GM19238 (cell line): ENCODE measurements around the gene RPRD1B.
"Not testable (repeated sequence)": the region's sequence is repeated elsewhere in the genome, so short reads cannot be mapped to it uniquely, and the experiment has no call there.

ENCODE experiments used
- DNase-seq: peaks from one replicate; pipeline ENCODE4 v3.0.0; 2011; ENCODE audit warnings: low spot score; ENCODE audit not compliant: insufficient read length

The RPRD1B gene

DNA sequence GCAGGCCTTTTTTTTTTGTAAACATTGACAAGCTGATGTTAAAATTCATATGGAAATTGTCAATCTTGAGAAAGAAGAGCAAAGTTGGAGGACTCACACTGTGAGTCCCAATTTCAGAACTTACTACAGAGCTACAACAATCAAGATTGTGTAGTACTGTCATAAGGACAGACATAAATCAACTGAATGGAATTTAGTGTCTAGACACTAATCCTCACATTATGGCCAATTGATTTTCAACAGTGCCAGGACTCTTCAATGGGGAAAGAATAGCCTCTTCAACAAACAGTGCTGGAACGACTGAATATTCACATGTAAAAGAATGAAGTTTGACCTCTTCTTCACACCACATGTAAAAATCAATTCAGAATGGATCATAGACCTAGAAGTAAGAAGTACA, 70.7 kb downstream of the RPRD1B start:
- DNase-seq: no peak

DNA sequence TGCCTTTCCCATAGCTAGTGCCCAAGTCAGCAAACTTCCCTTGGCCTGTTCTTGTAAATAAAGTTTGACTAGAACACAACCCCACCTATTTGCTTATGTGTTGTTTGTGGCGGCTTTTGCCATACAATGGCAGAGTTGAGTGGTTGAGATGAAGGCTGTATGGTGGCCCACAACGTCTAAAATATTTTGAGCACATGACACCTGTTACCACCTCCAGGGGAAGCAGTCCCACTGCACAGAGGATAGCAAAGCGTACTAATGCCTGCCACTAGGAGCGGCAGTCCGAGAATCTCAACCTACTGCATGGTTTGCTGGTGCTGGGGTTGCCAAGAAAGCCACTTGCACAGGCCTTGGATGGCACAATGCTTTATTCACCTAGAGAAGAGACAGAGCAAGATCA, 72.9 kb downstream of the RPRD1B start:
- no peak for DNase-seq

DNA sequence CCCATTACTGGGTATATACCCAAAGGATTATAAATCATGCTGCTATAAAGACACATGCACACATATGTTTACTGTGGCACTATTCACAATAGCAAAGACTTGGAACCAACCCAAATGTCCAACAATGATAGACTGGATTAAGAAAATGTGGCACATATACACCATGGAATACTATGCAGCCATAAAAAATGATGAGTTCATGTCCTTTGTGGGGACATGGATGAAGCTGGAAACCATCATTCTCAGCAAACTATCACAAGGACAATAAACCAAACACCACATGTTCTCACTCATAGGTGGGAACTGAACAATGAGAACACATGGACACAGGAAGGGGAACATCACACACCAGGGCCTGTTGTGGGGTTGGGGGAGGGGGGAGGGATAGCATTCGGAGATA, 73.8 kb downstream of the RPRD1B start:
- not testable (repeated sequence) for DNase-seq

DNA sequence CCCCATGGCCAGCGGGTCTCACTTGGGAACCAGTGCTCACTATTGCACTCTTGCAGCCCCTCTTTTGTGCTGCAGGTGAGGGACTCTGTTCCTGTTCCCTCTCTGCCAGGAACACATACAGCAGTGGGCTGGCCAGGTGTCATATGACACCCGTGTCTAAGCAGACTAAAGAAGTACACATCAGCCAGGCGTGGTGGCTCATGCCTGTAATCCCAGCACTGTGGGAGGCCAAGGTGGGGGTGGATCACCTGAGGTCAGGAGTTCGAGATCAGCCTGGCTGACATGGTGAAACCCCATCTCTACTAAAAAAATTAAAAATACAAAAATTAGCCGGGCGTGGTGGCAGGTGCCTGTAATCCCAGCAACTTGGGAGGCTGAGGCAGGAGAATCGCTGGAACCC, 74.4 kb downstream of the RPRD1B start:
- DNase-seq: not testable (repeated sequence)

DNA sequence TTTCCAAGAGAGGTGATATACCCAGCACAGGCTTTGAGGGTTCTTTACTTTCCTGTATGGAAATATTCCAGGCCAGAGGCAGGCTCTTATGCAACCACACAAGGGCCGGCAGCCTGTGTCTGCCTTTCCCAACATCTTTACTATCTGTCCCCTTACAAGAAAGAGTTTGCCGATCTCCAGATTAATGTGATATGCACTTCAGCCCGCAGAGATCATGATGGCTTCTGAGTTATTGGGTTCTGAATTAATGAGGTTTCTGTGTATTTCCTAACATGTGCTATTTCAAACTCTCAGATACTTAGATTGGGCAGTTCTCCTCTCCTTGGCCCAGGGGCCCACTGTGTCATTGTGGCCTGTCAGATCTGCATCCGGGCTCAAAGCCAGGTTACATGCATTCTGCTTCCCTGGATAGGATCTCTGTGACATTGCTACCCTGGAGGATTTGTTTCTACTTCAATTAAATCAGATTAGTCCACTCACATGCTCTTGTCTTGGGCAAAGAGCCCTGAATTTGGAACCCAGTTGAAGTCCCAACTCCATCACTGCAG, 75.0 kb downstream of the RPRD1B start:
- no peak for DNase-seq

DNA sequence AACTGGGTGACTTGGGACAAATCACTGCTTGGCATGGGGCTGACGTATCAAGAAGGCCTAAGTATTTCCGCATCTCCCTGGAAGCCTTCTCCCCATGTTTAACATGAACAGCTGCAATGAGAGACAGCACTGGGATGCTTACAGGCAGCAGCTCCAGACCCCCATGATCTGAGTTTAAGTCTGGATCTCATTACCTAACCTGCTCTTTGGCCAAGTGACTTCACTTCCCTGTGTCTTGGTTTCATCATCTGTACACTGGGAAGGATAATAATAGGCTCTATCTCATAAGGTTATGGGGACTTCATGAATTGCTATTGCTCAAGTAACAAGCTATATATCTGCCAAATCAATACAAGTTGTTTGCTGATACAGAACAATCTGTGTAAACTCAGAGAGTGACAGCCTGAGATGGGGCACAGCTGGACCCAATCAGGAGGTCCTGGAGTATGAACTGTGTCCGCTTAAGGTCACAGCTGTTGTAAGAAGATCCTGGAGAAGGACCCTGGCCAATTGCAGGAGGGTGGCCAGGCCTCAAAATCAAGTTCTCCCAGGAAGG, 75.5 kb downstream of the RPRD1B start:
- no peak for DNase-seq

DNA sequence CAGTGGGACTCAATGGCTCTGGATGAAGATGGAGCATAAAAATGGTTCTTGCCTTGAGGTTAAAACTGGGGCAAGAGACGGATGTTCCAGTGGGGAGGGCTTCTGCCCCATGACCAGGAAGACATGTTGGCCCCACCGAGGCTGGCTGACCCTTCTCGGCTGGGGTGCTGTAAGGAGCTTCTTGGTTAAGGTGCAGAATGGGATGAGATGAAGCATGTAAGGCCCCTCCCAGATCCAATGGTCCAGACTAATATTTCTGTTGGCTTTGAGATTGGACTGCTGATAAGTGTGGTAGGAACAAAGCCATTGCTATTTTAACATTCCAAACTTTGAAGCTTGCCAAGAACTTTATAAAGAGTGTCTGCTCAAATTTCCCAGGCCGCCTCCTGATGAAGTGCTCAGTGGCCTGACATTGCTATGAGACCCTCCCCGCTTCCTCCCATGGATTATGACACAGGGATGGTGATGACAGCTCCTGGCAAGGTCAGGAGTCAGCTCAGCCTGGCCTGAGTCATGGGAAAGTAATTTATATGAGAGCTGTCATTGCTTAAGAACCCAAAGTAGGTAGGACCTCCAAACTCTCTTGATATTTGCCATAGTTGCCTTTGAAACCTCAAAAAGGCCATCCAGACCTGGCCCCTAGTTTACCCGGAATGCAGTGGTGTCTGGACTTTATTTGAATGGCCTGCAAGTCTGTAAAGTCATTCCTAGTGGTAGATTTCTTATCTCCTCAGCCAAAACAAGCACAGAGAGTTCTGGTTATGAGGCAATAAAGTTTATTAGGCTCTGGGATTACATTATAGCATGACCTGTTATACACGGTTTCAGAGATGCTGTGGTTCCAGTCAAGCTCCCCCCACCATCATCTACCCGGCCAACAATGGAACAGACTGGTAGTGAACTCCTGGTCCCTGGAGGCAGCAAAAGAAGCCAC, 76.3 kb downstream of the RPRD1B start:
- no peak for DNase-seq

DNA sequence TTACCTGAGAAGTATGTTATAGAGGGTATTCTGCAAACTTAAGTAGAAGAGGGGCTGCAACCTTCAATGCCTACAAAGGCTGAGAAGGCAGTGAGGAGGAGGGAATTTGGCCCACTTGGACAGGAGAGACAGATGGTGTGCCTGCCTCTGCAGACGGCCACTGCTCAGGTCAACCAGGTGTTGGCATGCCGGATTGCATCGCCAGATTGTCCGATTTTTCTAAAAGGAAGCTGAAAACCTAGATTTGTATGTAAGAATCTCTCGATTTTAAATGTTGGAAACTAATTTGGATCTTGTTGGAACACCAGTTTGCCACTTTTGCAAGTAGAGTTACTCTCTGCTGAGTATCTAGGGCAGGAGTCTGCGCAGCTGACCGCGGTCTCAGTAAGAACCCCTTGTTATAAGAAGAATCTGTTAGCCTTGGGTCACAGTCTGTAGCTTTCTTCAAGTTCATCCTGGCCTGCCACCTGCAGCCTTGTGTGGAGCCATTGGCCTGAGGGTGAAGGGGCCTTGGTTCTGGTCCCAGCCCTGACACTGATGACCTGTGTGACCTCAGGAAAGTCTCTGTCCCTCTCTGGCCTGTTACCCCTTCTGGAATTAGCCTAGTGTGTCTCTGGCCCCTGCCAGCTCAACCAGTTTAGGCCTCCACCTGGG, 77.1 kb downstream of the RPRD1B start:
- no peak for DNase-seq

DNA sequence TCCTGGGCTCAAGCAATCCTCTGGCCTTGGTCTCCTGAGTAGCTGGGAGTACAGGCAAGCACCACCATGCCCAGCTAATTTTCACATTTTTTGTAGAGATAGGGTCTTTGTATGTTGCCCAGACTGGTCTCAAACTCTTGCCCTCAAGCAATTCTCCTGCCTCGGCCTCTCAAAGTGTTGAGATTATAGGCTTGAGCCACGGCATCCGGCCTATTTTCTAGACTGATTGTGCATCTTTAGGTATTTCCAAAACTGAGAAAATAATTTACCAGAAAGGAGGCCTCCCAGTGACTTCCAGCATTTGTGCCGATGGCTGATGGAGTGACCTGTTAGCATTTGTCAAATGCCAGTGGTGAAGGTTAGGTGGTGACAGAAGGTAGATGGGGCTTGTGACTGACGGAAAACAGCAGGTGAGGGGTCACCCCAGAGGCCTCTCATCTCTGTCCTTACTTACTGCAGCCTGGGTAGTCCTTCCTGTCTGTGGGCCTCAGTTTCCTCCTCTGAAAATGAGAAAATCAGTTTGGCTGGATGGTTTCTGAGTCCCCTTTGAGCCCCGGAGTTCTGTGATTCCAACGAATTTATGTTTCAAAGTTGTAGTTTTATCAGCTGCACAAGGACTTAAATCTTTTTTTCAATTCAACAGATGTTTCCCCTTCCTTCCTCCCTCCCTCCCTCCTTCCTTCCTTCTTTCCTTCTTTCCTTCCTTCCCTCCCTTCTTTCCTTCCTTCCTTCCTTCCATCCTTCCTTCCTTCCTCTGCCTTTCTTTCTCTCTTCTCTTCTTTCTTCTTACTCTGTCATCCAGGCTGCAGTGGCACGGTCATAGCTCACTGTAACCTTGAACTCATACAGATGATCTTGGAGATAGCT, 78.1 kb downstream of the RPRD1B start:
- no peak for DNase-seq

DNA sequence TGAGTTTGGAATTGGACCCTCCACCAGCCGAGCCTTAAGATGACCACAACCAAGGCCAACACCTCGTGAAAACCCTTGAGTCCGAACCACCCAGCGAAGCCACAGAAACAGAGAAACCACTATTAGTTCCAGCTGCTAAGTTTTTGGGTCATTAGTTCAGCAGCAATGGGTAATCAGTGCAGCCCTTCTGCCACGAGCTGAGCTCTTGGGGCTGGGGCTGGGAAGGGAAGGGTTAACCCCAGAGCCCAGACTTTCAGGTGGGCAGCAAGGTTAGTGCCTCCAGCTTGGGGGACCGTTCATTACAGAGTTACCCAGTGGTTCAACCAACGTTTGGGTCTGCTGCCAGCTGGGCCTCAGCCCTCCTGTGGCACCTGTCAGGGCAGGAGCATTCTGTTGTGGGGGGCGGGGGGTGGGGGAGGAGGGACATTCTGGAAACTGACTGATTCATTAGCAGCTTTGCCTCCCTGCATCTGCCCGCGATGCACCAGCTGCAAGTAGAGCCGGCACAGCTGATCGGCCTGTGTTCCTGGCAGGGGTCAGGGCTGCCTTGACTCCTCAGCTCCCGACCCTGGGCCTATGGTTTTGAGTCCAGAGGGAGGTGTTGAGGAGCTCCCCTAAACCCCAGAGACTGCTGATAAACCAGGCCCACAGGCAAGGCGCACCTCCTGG, 78.8 kb downstream of the RPRD1B start:
- no peak for DNase-seq

DNA sequence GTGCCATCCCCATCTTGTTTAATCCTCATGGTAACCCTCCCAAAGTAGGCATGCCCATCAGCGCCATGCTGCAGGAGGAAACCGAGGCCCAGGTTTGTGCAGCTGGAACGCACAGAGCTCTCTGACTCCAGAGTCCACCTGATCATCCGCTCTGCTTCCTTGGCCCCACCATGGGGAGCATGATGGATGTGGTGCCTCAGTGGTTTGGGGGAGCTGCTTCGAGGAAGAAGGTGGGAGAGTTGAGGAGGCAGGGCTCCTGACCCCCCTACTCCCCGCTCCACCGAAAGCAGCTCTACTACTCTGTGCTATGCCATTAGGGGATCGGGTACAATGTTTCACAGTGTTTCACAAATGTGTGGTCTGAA, 79.4 kb downstream of the RPRD1B start:
- no peak for DNase-seq

DNA sequence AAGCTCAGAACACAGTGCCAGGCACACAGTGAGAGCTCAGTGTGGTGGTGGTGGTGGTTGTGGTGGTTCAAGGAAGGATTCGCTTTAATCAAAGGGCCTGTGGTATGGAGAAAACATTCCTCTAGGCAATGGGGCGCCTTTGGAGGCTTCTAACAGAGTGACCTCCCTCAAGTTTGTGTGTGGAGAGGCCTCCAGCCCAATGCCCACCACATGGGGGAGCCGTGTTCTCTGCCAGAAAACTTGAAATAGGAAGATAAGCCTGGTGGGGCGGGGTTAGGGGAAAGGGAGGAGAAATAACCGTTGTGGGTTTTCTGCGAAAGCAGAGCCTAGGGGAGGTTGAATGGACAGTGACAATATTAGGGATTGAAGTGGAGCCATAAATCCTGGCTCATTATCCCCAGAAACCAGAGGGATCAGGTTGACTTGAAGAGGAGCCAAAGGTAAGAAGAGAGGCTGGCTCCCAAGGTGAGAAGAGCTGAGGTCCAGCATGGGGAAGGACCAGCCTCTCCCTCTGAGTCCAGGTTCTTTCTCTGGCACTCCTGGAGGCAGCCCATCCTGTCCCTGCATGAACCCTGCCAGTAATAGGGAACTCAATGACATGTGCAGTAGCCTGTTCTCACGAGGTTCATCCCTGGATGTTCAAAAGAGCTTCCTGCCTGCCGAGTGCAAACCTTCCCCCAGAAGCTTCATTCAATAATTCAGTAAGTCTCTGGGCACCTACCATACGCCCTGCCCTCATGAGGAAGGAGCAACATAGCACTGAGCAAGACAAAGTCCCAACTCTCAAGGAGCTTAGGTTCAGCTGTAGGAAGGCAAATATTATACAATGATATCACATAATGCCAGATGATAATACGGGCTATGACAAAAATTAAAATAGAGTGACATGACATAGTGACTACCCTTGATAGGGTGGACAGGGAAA, 80.1 kb downstream of the RPRD1B start:
- no peak for DNase-seq

DNA sequence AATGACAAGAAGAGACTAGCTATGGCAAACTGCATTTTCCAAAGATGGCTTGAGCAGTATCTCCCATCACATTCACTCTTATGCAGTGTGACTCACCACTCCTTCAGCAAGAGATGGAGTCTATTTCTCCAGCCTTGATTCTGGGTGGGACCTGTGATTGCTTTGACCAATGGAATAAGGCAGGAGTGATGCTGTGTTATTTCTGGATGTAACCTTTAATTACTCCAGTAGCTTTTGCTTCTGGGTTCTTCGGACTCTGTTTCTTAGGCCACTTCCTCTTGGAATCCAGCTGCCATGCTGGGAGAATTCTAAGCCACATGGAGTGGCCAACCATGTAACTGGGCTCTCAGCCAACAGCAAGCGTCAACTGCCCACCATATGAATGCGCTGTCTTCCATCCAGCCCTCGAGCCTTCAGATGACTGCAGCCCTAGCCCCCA, 80.8 kb downstream of the RPRD1B start:
- DNase-seq: no peak

DNA sequence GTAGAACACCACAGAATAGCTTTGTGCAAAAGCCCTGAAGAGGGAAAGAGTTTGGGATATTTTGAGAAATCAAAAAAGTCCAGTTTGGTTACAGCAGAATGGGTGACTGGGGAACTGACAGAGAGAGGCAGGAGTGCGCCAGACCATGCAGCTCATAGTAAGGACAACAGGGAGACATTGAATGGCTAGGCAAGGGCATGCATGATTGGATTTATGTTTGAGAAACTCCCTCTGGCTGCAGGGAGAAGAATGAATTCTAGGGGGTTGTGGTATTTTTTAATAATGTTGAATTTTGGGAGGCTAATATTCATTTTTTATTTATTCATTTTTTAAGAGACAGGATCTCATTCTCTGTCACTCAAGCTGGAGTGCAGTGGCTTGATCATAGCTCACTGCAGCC, 81.7 kb downstream of the RPRD1B start:
- no peak for DNase-seq

DNA sequence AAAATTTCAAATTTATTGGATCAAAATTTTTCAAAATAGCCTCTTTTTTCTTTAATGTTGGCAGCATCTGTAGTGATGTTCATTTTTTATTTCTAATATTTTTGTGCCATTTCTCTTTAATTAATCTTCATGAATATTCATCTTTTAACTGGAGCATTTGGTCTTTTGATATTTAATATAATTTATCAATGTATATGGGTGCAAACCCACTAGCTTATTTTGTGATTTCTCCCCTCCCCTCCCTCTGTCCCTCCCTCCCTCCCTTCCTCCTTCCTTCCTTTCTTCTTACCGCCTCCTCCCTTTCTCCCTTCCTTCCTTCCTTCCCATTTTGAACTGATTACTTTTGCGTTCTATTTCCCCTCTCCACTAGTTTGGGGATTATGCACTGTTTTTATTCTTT, 82.3 kb downstream of the RPRD1B start:
- no peak for DNase-seq

DNA sequence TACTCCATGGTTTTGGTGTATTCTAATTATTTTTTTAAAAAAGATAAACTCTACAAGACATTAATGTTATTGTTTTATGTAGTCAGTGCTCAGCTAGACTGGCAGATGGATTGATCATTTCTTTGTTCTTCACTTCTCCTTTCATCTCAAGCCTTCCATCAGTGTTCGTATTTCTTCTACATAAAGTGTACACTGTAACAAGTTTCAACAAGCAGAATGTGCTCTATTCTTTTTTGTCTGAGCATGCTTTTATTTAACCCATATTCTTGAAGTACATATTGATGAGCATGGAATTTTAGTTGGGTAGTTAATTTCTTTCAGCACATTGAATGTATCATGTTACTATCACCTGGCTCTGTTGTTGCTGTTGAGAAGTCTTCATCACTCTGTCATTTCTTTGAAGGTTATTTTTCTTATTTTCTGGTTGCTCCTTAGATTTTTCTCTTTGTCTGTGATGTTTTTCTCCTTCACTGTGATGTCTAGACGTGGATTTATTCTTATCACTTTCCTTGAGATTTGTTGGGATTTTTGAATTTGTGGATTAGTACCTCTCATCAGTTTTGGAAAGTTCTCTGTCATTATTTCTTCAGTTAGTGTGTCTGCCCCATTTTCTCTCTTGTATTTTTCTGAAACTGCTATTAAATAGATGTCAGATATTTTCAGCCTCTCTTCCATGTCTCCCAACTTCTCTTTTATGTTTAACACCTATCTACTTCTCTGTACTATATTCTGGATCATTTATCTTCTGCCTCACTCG, 83.0 kb downstream of the RPRD1B start:
- no peak for DNase-seq

DNA sequence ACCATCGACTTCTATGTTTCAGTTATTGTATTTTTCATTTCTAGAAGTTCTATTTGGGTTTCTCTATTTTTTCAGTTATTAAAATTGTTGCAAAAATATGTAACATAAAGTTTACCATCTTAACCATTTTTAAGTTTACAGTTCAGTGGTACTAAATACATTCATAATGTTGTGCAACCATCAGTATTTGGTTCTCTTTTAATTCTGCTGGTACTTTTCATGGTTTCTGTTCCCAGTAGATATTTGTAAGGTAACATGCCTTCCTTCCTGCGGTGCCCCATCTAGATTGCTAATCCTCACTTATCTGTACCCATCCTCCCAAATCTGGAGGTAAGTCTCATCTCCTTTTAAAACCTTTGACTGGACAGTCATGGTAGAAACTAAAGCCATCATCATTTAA, 83.7 kb downstream of the RPRD1B start:
- no peak for DNase-seq

DNA sequence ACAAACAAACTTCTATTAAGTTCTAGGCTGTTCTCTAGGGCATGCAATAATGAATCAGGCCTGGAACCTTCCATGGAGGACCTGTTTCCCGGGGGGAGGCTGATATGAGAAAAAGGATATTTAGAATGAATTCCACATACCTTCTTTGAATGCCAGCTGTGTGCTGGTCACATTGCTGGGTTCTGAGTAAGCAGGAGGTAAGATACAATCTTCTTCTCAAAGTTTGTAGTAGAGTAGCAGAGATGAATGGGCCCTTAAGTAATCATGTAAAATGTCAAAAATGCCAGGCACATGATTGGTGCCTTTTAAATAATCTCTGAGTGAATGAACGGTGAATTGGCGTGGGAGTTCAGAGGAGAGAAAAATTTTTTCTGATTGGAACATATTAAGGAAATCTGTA, 84.1 kb downstream of the RPRD1B start:
- DNase-seq: no peak

DNA sequence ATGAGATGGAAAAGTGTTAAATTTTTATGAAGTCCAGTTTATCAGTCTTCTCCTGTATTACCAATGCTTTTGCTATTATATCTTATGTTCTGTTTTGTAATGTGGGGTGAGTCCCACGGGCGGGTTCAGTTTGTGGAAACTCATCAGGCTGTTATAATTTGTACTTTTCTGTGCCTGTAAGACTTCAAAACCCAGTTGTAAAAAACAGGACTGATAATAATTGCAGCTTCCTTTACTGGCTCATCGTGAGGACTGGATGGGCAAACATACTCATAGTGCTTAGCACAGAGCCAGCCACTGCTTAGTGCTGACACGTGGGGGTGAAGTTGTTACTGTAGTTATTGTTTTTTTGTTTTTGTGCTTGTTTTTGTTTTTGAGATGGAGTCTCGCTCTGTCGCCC, 85.9 kb downstream of the RPRD1B start:
- DNase-seq: no peak
